ENCODE data around the gene RYR2.
"Not testable (repeated sequence)": the region's sequence is repeated elsewhere in the genome, so short reads cannot be mapped to it uniquely, and the experiment has no call there.

The RYR2 gene

DNA sequence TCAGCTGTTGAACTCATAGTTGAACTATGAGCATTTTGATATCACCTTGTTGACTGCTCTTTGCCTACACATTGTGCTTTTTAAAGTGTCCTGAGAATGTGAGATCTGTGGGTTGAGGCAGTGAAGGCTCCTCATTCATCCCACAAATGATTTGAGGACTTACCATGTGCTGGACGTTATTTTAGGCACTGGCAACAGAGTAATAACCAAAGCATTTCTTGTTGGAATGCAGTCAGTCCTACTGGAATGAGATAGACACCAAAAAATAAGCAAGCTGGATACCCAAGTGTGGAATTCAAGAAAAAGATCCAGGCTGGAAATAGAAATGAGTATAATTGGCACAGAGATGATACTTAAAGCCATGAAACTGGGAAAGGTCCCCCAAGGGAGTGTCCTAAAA lies 775.3 kb downstream of the RYR2 start:
- in situ Hi-C loops (cut with MboI; ENCODE audit: low sequenced_read_pairs), result no loop called here

GRCh38 chr1:237820634-237821033 lies 778.6 kb downstream of the RYR2 start:
- in situ Hi-C loops (cut with MboI; ENCODE audit: low sequenced_read_pairs), result not testable (repeated sequence)

GRCh38 chr1:237832858-237833257 lies 790.9 kb downstream of the RYR2 start:
- in situ Hi-C loops (cut with MboI; ENCODE audit: low sequenced_read_pairs), result no loop called here

- in situ Hi-C loops (cut with MboI; ENCODE audit: low sequenced_read_pairs), result no loop called here
Measured at GRCh38 chr1:237834048-237834447, 792.1 kb downstream of the RYR2 start.

DNA sequence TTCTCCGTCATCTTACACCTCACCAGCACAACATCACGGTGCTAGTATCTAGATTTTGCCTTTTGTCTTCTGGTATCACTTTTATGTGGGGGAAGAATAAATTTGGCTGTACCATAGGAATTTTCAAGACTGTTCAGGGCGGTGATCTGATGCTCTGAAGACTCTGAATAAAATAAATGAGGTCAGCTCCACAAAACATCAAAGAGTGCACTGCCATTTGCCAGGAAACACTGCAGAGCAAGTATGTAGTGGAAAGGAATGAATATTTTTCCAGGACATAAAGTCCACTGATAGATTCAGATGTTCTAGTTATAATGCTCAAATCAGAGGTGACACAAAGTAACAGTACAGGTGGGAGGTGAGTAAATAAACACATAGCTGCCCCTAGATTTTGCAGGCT lies 792.5 kb downstream of the RYR2 start:
- in situ Hi-C loops (cut with MboI; ENCODE audit: low sequenced_read_pairs), result no loop called here

DNA sequence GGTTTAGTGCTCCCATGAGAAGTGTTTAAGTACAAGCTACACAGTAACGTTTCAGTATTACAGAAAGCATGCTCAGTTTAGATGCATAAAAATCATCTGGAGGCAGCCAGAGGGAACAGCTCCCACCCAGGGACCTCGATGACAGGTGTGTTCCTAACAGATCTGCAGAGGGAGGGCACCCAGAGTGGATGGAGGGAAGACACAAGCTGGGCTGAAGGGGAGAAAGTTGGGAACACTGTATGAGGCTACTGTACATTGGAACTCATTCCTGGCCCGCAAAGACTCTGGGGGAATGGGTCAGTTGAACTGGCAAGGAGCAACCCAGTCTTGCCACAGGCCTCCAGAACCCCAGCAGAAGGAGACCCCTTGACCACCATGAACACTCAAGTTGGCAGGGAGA lies 796.3 kb downstream of the RYR2 start:
- in situ Hi-C loops (cut with MboI; ENCODE audit: low sequenced_read_pairs), result no loop called here

GRCh38 chr1:237838904-237839534 lies 797.0 kb downstream of the RYR2 start:
- in situ Hi-C loops (cut with MboI; ENCODE audit: low sequenced_read_pairs), result no loop called here

DNA sequence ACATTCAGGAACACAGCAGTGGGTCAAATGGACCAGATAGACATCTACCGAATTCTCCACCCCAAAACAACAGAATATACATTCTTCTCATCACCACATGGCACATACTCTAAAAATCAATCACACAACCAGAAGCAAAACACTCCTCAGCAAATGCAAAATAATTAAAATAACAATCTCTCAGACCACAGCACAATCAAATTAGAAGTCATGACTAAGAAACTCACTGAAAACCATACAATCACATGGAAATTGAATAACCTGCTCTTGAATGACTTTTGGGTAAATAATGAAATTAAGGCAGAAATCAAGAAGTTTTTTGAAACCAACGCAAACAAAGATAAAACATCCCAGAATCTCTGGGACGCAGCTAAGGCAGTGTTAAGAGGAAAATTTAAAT lies 799.5 kb downstream of the RYR2 start:
- in situ Hi-C loops (cut with MboI; ENCODE audit: low sequenced_read_pairs), result no loop called here

DNA sequence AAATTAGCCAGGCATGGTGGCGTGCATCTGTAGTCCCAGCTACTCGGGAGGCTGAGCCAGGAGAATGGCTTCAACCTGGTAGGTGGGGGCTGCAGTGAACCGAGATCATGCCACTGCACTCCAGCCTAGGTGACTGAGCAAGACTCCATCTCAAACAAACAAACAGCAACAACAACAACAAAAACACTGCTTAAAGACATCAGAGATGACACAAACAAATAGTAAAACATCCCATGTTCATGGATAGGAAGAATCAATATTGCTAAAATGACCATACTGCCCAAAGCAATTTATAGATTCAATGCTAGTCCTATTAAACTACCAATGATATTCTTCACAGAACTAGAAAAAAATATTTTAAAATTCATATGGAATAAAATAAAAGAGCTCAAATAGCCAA lies 801.5 kb downstream of the RYR2 start:
- in situ Hi-C loops (cut with MboI; ENCODE audit: low sequenced_read_pairs), result not testable (repeated sequence)

DNA sequence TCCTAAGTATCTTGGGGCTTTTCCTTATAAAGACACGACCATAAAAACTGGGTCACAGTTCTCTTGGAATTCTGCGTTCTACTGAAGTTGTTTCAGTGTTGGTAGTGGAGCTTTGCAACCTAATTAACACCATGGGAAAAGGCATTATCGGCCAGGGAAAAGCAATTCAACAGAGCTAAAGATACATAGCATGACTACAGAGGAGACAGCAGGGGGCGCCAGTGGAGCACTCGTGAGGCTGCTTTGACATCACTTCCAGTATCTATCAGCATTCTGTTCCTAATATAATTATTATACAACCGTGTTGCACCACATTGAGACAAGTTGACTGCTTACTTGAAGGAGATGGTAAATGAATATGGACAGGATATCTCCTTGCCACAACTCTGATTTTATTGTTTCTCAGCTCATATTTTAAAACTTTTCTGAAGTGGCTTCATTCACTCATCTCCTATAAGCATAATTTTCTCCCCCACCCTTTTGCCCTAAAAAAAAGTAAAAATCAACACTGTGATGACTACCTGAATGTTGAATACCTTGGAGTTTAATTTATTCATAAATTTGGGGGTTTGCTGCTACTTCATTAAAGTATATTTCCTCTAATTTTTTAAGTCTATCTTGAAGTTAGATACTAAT lies 809.3 kb downstream of the RYR2 start:
- in situ Hi-C loops (cut with MboI; ENCODE audit: low sequenced_read_pairs), result no loop called here

DNA sequence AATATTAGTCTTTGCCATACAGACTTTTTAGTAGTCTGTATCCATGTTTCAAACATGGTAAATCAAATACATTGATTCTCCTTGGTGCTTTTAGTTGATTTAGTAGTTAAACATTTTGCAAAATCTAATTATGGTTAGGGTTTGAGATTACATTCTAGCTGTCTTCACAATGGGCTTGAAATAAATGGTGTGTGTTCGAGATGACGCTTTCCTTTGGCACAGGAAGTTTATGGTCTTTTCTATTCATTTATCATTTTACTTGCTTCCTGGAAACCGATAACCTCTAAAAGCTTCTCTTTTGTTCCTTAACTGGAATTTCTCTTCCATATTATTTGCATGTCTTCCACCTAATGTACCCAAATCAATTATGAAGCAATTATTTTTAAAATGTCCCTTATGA lies 810.4 kb downstream of the RYR2 start:
- in situ Hi-C loops (cut with MboI; ENCODE audit: low sequenced_read_pairs), result no loop called here

GRCh38 chr1:237857455-237857854 lies 815.5 kb downstream of the RYR2 start:
- in situ Hi-C loops (cut with MboI; ENCODE audit: low sequenced_read_pairs), result no loop called here

DNA sequence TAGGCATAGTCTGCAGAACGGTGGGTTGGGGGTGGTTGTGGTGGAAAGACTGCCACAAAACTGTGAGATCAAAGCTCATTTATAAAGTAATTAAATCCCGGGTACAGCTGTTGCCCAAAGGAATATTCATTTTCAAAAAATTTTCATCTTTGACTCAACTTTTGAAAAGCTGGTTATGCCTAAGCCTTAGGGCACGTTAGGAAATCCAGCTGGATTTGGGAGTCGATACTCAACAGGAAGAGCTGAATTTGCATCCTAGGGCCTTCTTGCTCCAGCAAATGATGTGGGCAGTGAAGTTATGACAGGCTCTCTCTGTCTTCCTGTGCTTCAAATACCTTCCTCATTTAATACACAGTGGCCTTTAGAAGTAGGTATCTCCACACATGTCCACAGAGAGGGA lies 817.0 kb downstream of the RYR2 start:
- in situ Hi-C loops (cut with MboI; ENCODE audit: low sequenced_read_pairs), result no loop called here

- in situ Hi-C loops (cut with MboI; ENCODE audit: low sequenced_read_pairs), result no loop called here
Measured at GRCh38 chr1:237861944-237862343, 820.0 kb downstream of the RYR2 start.

DNA sequence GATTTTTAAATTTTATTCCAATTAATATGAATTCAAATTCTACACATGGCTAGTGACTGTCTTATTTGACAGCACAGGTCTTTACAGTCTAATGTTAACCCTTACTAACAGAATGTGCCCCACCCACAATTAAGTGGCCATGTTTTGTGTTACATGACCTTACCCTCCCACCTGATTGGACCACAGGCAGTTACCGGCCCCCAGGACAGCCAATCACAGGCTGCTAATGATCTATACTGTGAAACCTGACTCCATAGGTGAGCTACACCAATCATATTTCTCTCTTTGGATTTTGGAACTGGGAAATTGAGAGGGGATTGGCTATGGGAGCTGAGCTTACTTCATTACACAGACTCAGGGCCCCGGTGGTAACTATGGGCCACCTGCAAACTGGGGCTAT lies 821.2 kb downstream of the RYR2 start:
- in situ Hi-C loops (cut with MboI; ENCODE audit: low sequenced_read_pairs), result no loop called here

DNA sequence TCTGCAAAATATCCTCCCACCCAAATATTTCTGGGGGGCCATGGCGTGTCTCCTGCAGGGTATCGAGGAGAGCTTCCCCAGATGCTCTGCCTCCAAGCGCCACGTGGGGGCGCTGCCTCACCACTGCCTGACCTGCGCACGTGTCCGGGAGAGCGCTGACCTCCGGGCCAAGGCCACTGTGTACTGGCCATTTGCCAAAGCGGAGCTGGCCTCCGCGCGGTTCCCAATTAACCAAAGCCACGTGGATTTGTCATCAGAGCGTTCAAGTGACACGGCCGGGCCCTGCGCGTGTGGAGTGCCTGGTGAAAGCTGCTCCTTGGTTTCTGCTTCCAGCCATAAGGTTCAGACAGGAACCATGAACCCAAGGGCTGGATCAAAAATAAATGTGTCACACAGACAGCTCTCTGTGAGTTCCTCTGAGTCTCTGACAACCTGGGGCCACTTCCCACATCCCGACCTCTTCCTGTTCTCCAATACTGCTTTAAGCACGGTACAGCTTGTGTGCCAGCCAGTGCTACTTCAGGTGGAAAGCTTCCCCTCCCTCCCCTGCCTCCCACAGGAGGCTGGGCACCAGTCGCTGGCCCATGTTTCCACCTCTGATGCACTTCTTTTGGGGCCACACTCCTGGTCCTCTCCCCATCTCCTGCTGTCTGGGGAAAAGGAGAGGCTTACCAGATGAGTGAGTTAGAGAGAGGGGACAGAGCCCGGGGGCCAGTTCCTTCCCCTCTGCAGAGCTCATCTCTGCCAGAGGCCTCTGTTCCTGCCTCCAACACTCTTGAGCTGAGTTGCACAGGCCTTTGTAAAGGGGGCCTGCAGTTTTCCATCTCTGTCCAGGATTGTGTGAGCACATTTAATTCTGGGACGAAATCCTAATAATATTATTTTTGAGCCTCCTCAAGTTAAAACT lies 822.6 kb downstream of the RYR2 start:
- in situ Hi-C loops (cut with MboI; ENCODE audit: low sequenced_read_pairs), result no loop called here

- in situ Hi-C loops (cut with MboI; ENCODE audit: low sequenced_read_pairs), result no loop called here
Measured at GRCh38 chr1:237867380-237867888, 825.5 kb downstream of the RYR2 start.

DNA sequence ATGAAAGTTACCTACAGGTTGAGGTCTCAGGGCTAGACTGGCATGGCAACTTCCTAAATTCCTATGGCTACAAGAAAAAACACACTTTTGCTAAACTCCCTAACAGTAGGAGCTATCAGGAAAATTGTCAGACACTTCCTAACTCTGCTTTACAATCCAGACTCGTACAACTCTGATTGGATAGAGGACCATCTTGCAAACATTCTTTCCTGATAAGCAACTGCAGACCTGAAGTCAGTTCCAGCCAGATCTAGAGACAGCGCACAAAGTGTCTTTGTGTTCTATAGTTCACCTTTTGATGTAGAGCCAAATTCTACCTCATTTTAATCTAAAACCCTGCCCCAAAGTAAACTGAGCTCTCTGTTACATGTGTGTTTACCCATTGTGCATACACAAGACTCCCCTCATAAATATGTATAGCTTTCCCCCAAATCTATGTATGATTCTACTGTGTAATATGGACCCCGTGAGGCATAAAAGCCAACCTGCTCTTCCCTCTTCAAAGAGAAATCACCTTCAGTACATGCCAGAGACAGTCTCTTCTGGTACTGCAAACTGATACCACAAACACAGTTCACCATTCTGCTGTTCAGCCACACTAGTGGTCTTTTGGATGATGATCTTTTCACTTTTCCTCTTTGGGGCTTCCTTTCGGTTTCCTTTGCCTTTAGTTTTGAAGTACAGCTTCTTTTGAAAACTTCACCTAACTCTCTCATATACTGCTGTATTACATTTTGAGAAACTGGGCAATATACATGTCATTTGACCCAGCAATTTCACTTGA lies 827.0 kb downstream of the RYR2 start:
- in situ Hi-C loops (cut with MboI; ENCODE audit: low sequenced_read_pairs), result no loop called here

GRCh38 chr1:237873487-237874211 lies 831.7 kb downstream of the RYR2 start:
- in situ Hi-C loops (cut with MboI; ENCODE audit: low sequenced_read_pairs), result no loop called here

DNA sequence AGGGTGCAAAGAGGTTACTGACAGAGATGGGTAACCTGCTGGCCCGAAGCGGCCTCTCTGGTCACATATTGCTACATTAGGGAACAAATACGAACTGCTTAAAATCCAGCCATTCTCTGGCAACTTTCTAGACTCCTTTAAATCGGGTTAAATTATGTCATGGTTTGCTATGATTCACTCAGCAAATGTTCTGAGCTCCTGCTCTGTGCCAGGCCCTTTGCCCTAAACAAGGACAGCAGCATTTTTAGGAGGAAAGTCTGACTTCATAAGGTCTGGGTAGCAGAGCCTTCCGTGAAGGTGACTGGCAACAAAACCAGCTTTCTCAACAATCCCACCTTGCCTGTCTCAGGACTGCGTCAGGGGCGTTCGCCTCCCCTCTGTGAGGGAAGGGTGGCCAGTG lies 833.3 kb downstream of the RYR2 start:
- in situ Hi-C loops (cut with MboI; ENCODE audit: low sequenced_read_pairs), result no loop called here

All from HL-60/S4 treated with phorbol 12-myristate 13-acetate at 8.2 ng/mL for 4 days and 3 days (cell line).